Measurements from ENCODE around the gene CHRM4. TPM values are rescaled to one million over a fixed set of nuclear protein-coding genes. Genes with fewer than 3 reads are reported as not detected.

Gene CHRM4
- total RNA-seq, 1 donor from 2014 or later, result 1.3 TPM

GRCh38 chr11:46402957-46403902 lies 11.7 kb upstream of the CHRM4 start:
- intact Hi-C loops (cut with micrococcal nuclease), result no loop called here

GRCh38 chr11:46397526-46397925 lies 6.0 kb upstream of the CHRM4 start:
- intact Hi-C loops (cut with micrococcal nuclease), result no loop called here

GRCh38 chr11:46393759-46394158 lies 2.2 kb upstream of the CHRM4 start:
- intact Hi-C loops (cut with micrococcal nuclease), result no loop called here

DNA sequence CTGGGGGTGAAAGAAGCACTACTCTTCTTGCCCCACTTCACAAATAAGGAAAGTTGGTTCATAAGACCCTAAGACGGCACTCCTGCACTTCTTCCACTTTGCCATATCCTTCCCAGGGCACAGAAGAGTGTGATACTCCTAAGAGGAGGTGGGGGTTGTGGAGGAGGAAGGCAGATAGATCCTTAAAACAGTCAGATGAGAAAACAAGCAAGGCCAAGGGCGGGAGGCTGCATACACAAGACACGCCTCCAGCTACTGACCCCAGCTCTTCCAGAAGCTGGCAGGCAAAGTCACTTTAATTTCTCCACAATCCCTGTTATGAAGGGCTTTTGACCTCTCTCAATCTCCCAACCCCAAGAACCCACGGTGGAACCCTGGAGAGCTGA lies 1.6 kb upstream of the CHRM4 start:
- intact Hi-C loops (cut with micrococcal nuclease), result no loop called here

DNA sequence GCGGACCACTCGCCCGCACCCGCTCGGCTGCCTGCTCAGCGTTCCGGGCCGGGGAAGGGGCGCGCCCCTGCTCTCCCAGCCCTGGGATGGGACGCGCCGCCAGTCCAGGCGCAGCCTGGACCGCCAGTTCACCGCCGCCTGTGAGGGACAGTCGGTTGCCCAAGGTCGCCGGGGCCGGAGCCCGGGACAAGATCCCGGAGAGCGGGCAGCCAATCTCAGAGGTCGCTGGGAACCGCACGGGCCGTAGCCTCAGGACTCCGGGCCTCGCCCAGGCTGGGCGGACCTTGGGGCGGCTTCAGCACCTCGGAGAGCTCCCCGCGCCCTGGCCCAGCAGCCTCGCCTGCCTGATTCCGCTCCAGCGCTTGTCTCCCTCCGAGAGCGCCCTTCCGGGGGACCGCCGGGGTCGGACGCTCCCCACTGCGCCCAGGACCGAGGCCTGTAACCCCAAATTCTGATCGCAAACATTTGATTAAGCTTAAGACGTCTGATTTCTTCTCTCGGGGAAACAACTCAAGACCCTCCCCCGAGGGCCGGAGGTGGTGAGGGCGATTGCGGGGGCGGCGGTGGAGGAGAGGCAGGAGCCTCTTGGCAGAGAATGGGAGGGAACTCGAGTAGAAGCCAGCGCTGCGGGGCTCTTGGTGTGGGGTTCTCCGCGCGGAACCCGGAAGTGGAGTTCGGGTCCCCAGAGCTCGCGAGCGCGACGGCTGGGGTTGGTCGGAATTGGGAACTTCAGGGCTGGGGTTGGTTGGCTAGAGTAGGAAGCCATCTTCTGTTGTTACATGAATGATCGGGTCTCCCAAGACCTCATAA lies 1.1 kb upstream of the CHRM4 start:
- intact Hi-C loops (cut with micrococcal nuclease), result no loop called here

DNA sequence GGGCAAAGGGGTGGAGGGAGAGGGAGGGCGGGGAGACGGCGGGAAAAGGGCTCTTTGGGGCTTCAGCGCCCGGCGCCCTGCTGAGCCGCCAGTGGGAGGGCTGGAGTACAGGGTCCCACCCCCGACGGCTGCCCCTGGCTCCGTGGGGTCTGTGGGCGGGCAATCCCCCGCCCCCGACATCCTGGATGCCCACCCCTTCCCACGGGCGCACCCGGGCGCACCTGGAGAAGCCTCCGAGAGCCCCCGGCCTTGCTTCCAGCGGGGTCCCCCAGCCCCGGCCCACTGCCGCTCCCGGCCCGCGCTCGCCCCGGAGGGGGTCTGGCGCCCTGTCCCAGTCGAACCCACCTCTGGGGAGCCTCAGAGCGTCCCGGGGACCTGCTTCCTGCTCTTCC lies 394 bp downstream of the CHRM4 start:
- intact Hi-C loops (cut with micrococcal nuclease), result no loop called here

- intact Hi-C loops (cut with micrococcal nuclease), result no loop called here
Observed at GRCh38 chr11:46390331-46391171, 1.0 kb downstream of the CHRM4 start.

DNA sequence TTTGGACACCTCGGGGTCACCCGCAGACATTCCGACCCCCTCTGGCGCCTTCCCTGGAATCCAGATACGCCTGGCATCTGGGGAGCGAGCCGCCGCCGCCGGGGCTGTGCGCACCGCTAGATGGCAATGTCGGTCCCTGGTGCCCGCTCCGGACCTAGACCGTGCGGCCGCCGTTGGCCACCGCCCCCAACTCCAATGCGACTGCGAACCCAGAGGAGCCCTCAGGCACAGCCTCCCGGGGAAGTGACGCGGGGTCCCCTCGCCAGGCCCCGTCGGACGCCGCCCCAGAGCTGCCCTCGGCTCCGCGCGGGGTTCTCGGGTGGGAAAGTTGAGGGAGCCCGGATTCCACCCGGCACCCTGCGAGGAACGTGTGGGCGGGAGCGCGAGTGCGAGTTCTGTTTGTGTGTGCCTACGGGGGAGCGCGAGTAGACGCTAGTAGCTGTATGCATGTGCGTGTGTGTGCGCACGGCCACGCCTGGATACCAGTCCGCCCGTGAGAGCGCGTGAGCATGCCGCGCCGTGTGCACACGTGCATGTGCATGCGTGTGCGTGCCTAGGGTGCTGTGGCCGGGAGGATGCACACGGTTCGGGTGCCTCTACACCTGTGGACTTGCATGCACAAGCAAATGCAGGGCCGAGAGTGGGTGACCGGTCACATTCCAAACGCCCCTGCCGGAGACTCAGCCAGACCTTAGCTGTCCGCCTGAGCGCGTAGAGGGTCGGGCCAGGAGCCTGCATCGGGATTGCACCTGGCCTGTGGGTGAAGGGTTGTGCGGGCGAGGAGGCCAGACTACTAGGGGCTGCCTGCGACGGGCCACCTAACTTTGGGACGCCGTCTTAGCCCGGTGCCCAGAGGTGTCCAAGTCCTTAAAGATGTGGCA lies 1.9 kb downstream of the CHRM4 start:
- intact Hi-C loops (cut with micrococcal nuclease), result loop anchor here (1.0 to 10.0 kb wide), 7 partner anchors 8 to 420 kb away; partner anchors contain the start of genes ARHGAP1, ATG13, HARBI1 and MDK

DNA sequence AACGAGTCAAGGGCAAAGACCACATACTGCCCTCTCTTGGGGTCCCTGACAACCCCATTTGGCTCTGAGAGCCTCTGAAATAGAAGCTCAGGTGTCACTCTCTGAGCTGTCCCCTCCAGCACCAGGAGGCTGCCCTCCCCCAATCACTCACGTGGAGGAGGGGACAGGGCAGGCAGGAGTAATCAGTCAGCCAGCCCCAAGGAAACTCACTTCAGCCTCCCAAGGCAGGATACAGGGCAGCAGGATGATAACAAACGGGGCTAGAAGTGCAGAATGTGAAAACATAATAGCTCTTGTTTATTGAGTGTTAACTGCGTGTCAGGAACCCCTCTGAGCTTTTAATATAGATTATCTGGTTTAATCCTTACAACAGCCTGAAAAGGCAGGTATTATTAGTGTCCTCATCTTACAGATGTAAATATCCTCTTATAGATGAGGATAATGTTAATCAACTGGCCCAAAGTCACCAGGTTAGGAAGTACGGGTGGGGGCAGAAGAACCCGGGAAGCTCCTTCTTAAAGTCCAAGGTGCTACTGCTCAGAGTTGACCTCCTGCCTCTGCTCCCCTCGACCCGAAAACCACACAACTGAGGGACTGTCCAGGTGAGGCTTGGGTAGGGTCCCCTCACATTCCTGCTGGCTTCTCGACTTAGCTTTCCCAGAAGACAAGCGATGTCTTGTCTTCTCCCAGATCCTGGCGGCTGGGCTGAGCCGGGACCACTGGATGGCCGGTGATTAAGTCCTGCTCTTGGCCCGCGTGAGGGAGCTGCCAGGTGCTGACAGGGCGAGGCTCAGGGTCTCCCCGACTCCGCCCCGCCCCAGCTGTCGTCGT lies 2.7 kb downstream of the CHRM4 start:
- intact Hi-C loops (cut with micrococcal nuclease), result loop anchor here (1.0 to 10.0 kb wide), 7 partner anchors 8 to 420 kb away; partner anchors contain the start of genes ARHGAP1, ATG13, HARBI1 and MDK

GRCh38 chr11:46387919-46388618 lies 3.5 kb downstream of the CHRM4 start:
- intact Hi-C loops (cut with micrococcal nuclease), result loop anchor here (2.0 to 10.0 kb wide), 2 partner anchors 287 to 313 kb away; partner anchors contain the start of genes ARHGAP1 and ZNF408

DNA sequence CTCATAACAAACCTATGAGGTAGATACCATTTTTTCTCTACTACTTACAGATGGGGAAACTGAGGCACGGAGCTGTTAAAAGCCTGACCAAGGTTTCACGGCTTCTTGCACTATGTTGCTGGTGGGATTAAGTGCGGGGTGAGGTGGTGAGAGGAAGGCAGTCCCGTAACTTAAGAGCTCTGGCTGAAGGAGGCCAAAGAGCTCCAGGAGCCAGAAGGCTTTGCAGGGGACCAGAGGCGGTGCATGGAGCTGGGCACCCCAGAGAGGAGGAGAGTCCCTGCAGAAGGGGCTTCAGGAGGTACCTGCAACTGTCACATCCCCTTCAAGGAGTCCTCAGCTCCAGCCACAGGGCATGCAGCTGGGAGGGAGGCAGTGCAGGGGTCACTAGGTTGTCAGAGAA lies 4.1 kb downstream of the CHRM4 start:
- intact Hi-C loops (cut with micrococcal nuclease), result loop anchor here (10.0 kb wide), 1 partner anchor 287 kb away; no protein-coding TSS in a partner anchor

- intact Hi-C loops (cut with micrococcal nuclease), result loop anchor here (10.0 kb wide), 1 partner anchor 288 kb away; no protein-coding TSS in a partner anchor
Observed at GRCh38 chr11:46386674-46387073, 4.9 kb downstream of the CHRM4 start.

DNA sequence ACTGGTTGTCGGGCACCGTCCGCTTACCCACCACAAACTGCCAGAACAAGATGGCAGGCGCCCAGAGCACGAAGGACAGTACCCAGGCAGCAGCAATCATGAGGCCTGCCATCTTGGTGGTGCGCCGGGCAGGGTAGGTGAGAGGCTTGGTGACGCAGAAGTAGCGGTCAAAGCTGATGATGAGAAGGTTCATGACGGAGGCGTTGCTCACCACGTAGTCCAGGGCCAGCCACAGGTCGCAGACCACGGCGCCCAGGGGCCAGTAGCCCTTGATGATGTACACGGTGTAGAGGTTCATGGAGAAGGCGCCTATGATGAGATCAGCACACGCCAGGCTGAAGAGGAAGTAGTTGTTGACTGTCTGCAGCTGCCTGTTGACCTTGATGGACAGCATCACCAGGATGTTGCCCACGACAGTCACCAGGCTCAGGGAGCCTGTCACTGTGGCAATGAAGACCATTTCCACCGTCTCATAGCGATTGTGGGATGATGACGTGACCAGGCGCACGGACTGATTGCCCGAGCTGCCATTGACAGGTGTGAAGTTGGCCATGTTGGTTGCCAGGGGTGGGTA lies 5.5 kb downstream of the CHRM4 start:
- intact Hi-C loops (cut with micrococcal nuclease), result loop anchor here (10.0 kb wide), 1 partner anchor 289 kb away; no protein-coding TSS in a partner anchor

GRCh38 chr11:46385169-46386004 lies 6.2 kb downstream of the CHRM4 start:
- intact Hi-C loops (cut with micrococcal nuclease), result loop anchor here (10.0 kb wide), 1 partner anchor 289 kb away; no protein-coding TSS in a partner anchor

- intact Hi-C loops (cut with micrococcal nuclease), result loop anchor here (10.0 kb wide), 1 partner anchor 291 kb away; no protein-coding TSS in a partner anchor
Observed at GRCh38 chr11:46383974-46384701, 7.4 kb downstream of the CHRM4 start.

DNA sequence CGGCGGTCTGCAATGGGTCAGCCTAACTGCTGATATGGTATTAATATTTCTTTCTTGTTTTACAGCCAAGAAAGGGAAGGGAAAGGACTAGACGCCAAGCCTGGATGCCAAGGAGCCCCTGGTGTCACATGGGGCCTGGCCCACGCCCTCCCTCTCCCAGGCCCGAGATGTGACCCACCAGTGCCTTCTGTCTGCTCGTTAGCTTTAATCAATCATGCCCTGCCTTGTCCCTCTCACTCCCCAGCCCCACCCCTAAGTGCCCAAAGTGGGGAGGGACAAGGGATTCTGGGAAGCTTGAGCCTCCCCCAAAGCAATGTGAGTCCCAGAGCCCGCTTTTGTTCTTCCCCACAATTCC lies 8.2 kb downstream of the CHRM4 start:
- intact Hi-C loops (cut with micrococcal nuclease), result loop anchor here (10.0 kb wide), 1 partner anchor 291 kb away; no protein-coding TSS in a partner anchor
